ENCODE measurements around the gene OR2J3.

DNA sequence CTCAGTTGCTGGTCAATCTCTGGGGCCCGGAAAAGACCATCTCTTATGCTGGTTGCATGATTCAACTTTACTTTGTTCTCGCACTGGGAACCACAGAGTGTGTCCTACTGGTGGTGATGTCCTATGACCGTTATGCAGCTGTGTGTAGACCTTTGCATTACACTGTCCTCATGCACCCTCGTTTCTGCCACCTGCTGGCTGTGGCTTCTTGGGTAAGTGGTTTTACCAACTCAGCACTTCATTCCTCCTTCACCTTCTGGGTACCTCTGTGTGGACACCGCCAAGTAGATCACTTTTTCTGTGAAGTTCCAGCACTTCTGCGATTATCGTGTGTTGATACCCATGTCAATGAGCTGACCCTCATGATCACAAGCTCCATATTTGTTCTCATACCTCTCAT lies 4.3 kb downstream of the OR2J3 start:
- TF ChIP-seq, protein P1, sequence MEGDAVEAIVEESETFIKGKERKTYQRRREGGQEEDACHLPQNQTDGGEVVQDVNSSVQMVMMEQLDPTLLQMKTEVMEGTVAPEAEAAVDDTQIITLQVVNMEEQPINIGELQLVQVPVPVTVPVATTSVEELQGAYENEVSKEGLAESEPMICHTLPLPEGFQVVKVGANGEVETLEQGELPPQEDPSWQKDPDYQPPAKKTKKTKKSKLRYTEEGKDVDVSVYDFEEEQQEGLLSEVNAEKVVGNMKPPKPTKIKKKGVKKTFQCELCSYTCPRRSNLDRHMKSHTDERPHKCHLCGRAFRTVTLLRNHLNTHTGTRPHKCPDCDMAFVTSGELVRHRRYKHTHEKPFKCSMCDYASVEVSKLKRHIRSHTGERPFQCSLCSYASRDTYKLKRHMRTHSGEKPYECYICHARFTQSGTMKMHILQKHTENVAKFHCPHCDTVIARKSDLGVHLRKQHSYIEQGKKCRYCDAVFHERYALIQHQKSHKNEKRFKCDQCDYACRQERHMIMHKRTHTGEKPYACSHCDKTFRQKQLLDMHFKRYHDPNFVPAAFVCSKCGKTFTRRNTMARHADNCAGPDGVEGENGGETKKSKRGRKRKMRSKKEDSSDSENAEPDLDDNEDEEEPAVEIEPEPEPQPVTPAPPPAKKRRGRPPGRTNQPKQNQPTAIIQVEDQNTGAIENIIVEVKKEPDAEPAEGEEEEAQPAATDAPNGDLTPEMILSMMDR (conservative IDR thresholded peaks at IDR 0.05), result peak; percentile 14
- no peak for TF ChIP-seq ZFX (IDR thresholded peaks at IDR 0.05)
